A673 (cell line): Measurements from ENCODE around the gene SIGLEC9.

Experiments
- CTCF ChIP-seq: fragments of 300-800, 200-600 bp; sonication (generic); conservative IDR thresholded peaks from 2 replicates; pipeline ENCODE4 v1.5.1; 2017; ENCODE audit warnings: low read depth, mild to moderate bottlenecking, antibody characterized with exemption, low read length, moderate library complexity, mixed read lengths
- EZH2 ChIP-seq: fragments of 200-600 bp; sonication (generic); IDR thresholded peaks from 2 replicates; pipeline ENCODE4 v1.6.1; 2017; ENCODE audit warnings: borderline replicate concordance, low read depth, mild to moderate bottlenecking, mixed read lengths, antibody characterized with exemption, low read length; ENCODE audit not compliant: poor library complexity, severe bottlenecking

- TF ChIP-seq CTCF (no peak), EZH2 (no peak)
These were observed 32.0 kb downstream of the SIGLEC9 start for GRCh38 chr19:51156710-51157109.
